PC-9 (cell line): ENCODE results near the gene VEPH1. TPM values are rescaled to one million over a fixed set of nuclear protein-coding genes. Genes with fewer than 3 reads are reported as not detected.

Source experiments
- BruUV-seq: library from RNA; stranded (reverse); fragments of 400-500 nt; replicated peaks from 2 replicates; lab custom pipeline; 2021; lab: Mats Ljungman, UMichigan
- CTCF ChIA-PET: fragments of 300-600 bp; sonication (Branson Sonifier 250); formaldehyde crosslinking; loops from one replicate; lab custom pipeline; 2022; ENCODE audit warnings: antibody characterized with exemption; lab: Charles Lee
- POLR2A ChIA-PET: fragments of 300-600 bp; sonication (Branson Sonifier 250); formaldehyde crosslinking; loops from one replicate; lab custom pipeline; 2022; ENCODE audit warnings: antibody characterized with exemption; ENCODE audit not compliant: unreplicated experiment; lab: Charles Lee
- DNase-seq, 2 experiments: peaks; one replicate each; pipeline versions ENCODE4 v3.0.0 to v3.0.0-alpha.2; 2015 to 2022; ENCODE audit warnings: mixed read lengths in 1 of 2
- H2AFZ ChIP-seq: fragments of 200-600 bp; sonication (generic); 2 replicates; pipeline ENCODE4 v1.8.1; 2017; ENCODE audit warnings: antibody characterized with exemption
- H3F3A ChIP-seq: fragments of 200-600 bp; sonication (generic); 2 replicates; pipeline ENCODE4 v1.8.1; 2017; ENCODE audit warnings: antibody characterized with exemption, mild to moderate bottlenecking, low read depth; ENCODE audit not compliant: insufficient read depth
- H3K27ac ChIP-seq: fragments of 200-600 bp; sonication (generic); 2 replicates; pipeline ENCODE4 v1.6.1; 2016; ENCODE audit warnings: mixed run types
- H3K27me3 ChIP-seq: fragments of 200-600 bp; sonication (generic); 2 replicates; pipeline ENCODE4 v1.6.1; 2016; ENCODE audit warnings: low read depth, mixed run types; ENCODE audit not compliant: insufficient read depth
- H3K36me3 ChIP-seq: fragments of 200-600 bp; sonication (generic); 2 replicates; pipeline ENCODE4 v1.6.1; 2016; ENCODE audit warnings: low read depth, mixed run types
- H3K4me1 ChIP-seq: fragments of 200-600 bp; sonication (generic); replicated peaks from 2 replicates; pipeline ENCODE4 v1.6.1; 2016; ENCODE audit warnings: mixed run types; ENCODE audit not compliant: insufficient read depth
- H3K4me2 ChIP-seq: fragments of 200-600 bp; sonication (generic); 2 replicates; pipeline ENCODE4 v1.6.1; 2017; ENCODE audit warnings: mixed run types
- H3K4me3 ChIP-seq: fragments of 200-600 bp; sonication (generic); 2 replicates; pipeline ENCODE4 v1.6.1; 2016; ENCODE audit warnings: mixed run types
- H3K79me2 ChIP-seq: fragments of 200-600 bp; sonication (generic); 2 replicates; pipeline ENCODE4 v1.6.1; 2017; ENCODE audit warnings: low read depth, mixed run types
- H3K9me2 ChIP-seq: fragments of 200-600 bp; sonication (generic); 2 replicates; pipeline ENCODE4 v1.8.1; 2017; ENCODE audit warnings: mild to moderate bottlenecking; ENCODE audit not compliant: insufficient read depth
- H3K9me3 ChIP-seq: fragments of 200-600 bp; sonication (generic); 2 replicates; pipeline ENCODE4 v1.8.1; 2016; ENCODE audit warnings: low read depth; ENCODE audit not compliant: insufficient read depth
- H4K20me1 ChIP-seq: fragments of 200-600 bp; sonication (generic); 2 replicates; pipeline ENCODE4 v1.8.1; 2017; ENCODE audit not compliant: insufficient read depth
- EZH2 ChIP-seq: fragments of 200-600 bp; sonication (generic); IDR thresholded peaks from 2 replicates; pipeline ENCODE4 v1.8.0; 2017; ENCODE audit warnings: antibody characterized with exemption, low read depth
- intact Hi-C: fragments of 100-400 bp; cut with micrococcal nuclease; formaldehyde crosslinking; loops from one replicate; pipeline ENCODE4 v1.10.0; 2022; ENCODE audit not compliant: unreplicated experiment
- total RNA-seq: library from RNA; stranded (reverse); gene quantifications from 2 replicates; pipeline ENCODE4 v1.2.3, GENCODE V29; 2021
- TF ChIP-seq, protein P1 (sequence below): fragments of 200-600 bp; sonication (generic); conservative IDR thresholded peaks from 2 replicates; pipeline ENCODE4 v1.6.1; 2017; ENCODE audit warnings: mixed run types, antibody characterized with exemption, mild to moderate bottlenecking, moderate library complexity

Gene VEPH1
- total RNA-seq, 1 experiment from 2014 or later: 4.0 TPM

- no peak overlapping the region for H3K4me2 ChIP-seq
- no peak overlapping the region for H3K27ac ChIP-seq
- no TSS peak for BruUV-seq
- peaks cover 7% of the 10 kb centered on the region for H3K4me1 ChIP-seq
- no peaks in the 10 kb centered on the region for H3F3A ChIP-seq
- H3K36me3 ChIP-seq: no peaks in the 10 kb centered on the region
- TF ChIP-seq, protein P1, sequence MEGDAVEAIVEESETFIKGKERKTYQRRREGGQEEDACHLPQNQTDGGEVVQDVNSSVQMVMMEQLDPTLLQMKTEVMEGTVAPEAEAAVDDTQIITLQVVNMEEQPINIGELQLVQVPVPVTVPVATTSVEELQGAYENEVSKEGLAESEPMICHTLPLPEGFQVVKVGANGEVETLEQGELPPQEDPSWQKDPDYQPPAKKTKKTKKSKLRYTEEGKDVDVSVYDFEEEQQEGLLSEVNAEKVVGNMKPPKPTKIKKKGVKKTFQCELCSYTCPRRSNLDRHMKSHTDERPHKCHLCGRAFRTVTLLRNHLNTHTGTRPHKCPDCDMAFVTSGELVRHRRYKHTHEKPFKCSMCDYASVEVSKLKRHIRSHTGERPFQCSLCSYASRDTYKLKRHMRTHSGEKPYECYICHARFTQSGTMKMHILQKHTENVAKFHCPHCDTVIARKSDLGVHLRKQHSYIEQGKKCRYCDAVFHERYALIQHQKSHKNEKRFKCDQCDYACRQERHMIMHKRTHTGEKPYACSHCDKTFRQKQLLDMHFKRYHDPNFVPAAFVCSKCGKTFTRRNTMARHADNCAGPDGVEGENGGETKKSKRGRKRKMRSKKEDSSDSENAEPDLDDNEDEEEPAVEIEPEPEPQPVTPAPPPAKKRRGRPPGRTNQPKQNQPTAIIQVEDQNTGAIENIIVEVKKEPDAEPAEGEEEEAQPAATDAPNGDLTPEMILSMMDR: no peak
- no peak for TF ChIP-seq EZH2
- H3K79me2 ChIP-seq: no peaks in the 10 kb centered on the region
- ChIA-PET POLR2A (no interaction called here), CTCF (no interaction called here)
- no peak overlapping the region for H2AFZ ChIP-seq
- no peaks in the 10 kb centered on the region for H3K9me3 ChIP-seq
- no peaks in the 10 kb centered on the region for H3K9me2 ChIP-seq
- H3K4me3 ChIP-seq: no peak overlapping the region
- DNase-seq: no peak
- H3K27me3 ChIP-seq: no peaks in the 10 kb centered on the region
- no peaks in the 10 kb centered on the region for H4K20me1 ChIP-seq
- intact Hi-C loops: no loop called here
Measured at GRCh38 chr3:157390713-157391515, 112.3 kb downstream of the VEPH1 start.

GRCh38 chr3:157388976-157389375 is 114.2 kb downstream of the VEPH1 start:
- Histone ChIP-seq H3K36me3 (no peaks in the 10 kb centered on the region), H3K79me2 (no peaks in the 10 kb centered on the region), H2AFZ (no peak overlapping the region), H3K9me2 (no peaks in the 10 kb centered on the region), H4K20me1 (no peaks in the 10 kb centered on the region), H3K27ac (no peak overlapping the region), H3K9me3 (no peaks in the 10 kb centered on the region), H3K4me2 (no peak overlapping the region), H3F3A (no peaks in the 10 kb centered on the region), H3K4me1 (peaks cover 7% of the 10 kb centered on the region), H3K27me3 (no peaks in the 10 kb centered on the region), H3K4me3 (no peak overlapping the region)
- POLR2A ChIA-PET: no interaction called here
- TF ChIP-seq, protein P1: no peak
- TF ChIP-seq EZH2: no peak
- DNase-seq: no peak
- intact Hi-C loops: no loop called here
- no TSS peak for BruUV-seq
- CTCF ChIA-PET: no interaction called here

- Histone ChIP-seq H3K36me3 (no peaks in the 10 kb centered on the region), H3K4me2 (no peak overlapping the region), H3K27ac (no peak overlapping the region), H3K4me3 (no peak overlapping the region), H3K9me2 (no peaks in the 10 kb centered on the region), H3K79me2 (no peaks in the 10 kb centered on the region), H3K9me3 (no peaks in the 10 kb centered on the region), H3F3A (no peaks in the 10 kb centered on the region), H4K20me1 (no peaks in the 10 kb centered on the region), H3K27me3 (no peaks in the 10 kb centered on the region), H2AFZ (no peak overlapping the region), H3K4me1 (peaks cover 7% of the 10 kb centered on the region)
- POLR2A ChIA-PET: no interaction called here
- no TSS peak for BruUV-seq
- intact Hi-C loops: no loop called here
- TF ChIP-seq, protein P1: no peak
- no peak for TF ChIP-seq EZH2
- DNase-seq: no peak
- CTCF ChIA-PET: no interaction called here
Measured at GRCh38 chr3:157387708-157388435, 115.3 kb downstream of the VEPH1 start.
